ENCODE measurements around the gene FAM200C.

GRCh38 chr5:160449458-160449857 lies 49.6 kb upstream of the FAM200C start:
- TF ChIP-seq, protein P1, sequence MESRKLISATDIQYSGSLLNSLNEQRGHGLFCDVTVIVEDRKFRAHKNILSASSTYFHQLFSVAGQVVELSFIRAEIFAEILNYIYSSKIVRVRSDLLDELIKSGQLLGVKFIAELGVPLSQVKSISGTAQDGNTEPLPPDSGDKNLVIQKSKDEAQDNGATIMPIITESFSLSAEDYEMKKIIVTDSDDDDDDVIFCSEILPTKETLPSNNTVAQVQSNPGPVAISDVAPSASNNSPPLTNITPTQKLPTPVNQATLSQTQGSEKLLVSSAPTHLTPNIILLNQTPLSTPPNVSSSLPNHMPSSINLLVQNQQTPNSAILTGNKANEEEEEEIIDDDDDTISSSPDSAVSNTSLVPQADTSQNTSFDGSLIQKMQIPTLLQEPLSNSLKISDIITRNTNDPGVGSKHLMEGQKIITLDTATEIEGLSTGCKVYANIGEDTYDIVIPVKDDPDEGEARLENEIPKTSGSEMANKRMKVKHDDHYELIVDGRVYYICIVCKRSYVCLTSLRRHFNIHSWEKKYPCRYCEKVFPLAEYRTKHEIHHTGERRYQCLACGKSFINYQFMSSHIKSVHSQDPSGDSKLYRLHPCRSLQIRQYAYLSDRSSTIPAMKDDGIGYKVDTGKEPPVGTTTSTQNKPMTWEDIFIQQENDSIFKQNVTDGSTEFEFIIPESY (IDR thresholded peaks at IDR 0.05; ENCODE audit: extremely low read depth, insufficient replicate concordance, low read length), result no peak
- TF ChIP-seq CTCF (IDR thresholded peaks at IDR 0.05 in 2 of 3, conservative IDR thresholded peaks at IDR 0.05 in 1 of 3; ENCODE audit: borderline replicate concordance in 1 of 3, insufficient read depth in 1 of 3, low read depth in 2 of 3, low read length in 2 of 3), result no peak
